Adipocyte (in vitro differentiated cells): ENCODE measurements around the gene RXRG.

Experiments used
- DNase-seq: peaks from one replicate; pipeline ENCODE4 v3.0.0-alpha.2; 2015; ENCODE audit warnings: low read depth
- H3K27me3 ChIP-seq: replicated peaks from 2 replicates; pipeline ENCODE4 v1.7.0; 2013; ENCODE audit warnings: mild to moderate bottlenecking, low read length, moderate library complexity; ENCODE audit not compliant: control insufficient read depth, insufficient read depth
- H3K36me3 ChIP-seq: 2 replicates; pipeline ENCODE4 v1.7.0; 2013; ENCODE audit warnings: low read length, mild to moderate bottlenecking, moderate library complexity; ENCODE audit not compliant: control insufficient read depth, insufficient read depth, severe bottlenecking
- H3K4me1 ChIP-seq: 2 replicates; pipeline ENCODE4 v1.7.0; 2013; ENCODE audit warnings: mild to moderate bottlenecking, low read length, moderate library complexity; ENCODE audit not compliant: control insufficient read depth, insufficient read depth
- H3K4me3 ChIP-seq: 2 replicates; pipeline ENCODE4 v1.7.0; 2013; ENCODE audit warnings: mild to moderate bottlenecking, low read length, moderate library complexity
- H3K9ac ChIP-seq: 2 replicates; pipeline ENCODE4 v1.7.0; 2013; ENCODE audit warnings: mild to moderate bottlenecking, low read length, moderate library complexity
- H3K9me3 ChIP-seq: 2 replicates; pipeline ENCODE4 v1.7.0; 2013; ENCODE audit warnings: mild to moderate bottlenecking, low read length, moderate library complexity; ENCODE audit not compliant: control insufficient read depth

Gene RXRG

GRCh38 chr1:165444897-165445370 is at the start of gene RXRG:
Gene RXRG (minus strand): TSS chr1:165445126. CDS start chr1:165444893, 233 bp downstream.
- no peaks in the 10 kb centered on the region for H3K9me3 ChIP-seq
- peaks cover 9% of the 10 kb centered on the region for H3K4me1 ChIP-seq
- H3K36me3 ChIP-seq, result no peaks in the 10 kb centered on the region
- H3K4me3 ChIP-seq, result peak within 1 kb of the TSS; percentile 72
- peak; percentile 7 for DNase-seq
- H3K9ac ChIP-seq, result peak within 1 kb of the TSS; percentile 18
- peaks cover 67% of the 10 kb centered on the region for H3K27me3 ChIP-seq

DNA sequence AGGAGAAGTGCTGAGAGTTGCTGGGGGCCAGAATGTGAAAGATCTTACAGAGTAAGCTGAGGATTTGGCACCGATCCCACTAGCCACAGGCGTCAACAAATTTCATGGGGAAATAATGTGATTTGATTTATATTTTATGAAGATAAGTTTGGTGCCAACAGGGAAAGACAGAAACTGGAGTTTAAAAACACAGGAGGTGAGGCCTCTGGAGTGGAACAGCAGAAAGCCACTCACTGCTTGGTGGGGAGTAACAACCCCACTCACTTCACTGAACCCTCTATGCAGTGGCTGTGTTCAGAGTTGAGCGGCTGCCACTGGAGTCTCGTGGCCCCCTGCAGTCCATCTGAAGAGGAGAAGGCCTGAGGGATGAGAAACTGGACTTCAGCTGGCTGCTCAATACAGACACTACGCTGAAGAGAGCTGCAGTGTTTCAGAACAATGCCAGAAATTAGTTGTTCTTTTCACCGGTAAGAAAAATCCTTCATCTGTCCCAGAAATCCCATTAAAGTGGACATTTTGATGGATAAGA is 48.0 kb upstream of the RXRG start:
- no peak overlapping the region for H3K4me3 ChIP-seq
- H3K27me3 ChIP-seq, result peaks cover 8% of the 10 kb centered on the region
- H3K4me1 ChIP-seq, result peaks cover 4% of the 10 kb centered on the region
- no peak for DNase-seq
- no peaks in the 10 kb centered on the region for H3K9me3 ChIP-seq
- no peaks in the 10 kb centered on the region for H3K36me3 ChIP-seq
- H3K9ac ChIP-seq, result no peak overlapping the region

GRCh38 chr1:165490175-165490574 is 45.2 kb upstream of the RXRG start:
- no peak overlapping the region for H3K9ac ChIP-seq
- peaks cover 15% of the 10 kb centered on the region for H3K27me3 ChIP-seq
- no peak overlapping the region for H3K4me3 ChIP-seq
- H3K4me1 ChIP-seq, result peaks cover 4% of the 10 kb centered on the region
- H3K9me3 ChIP-seq, result no peaks in the 10 kb centered on the region
- no peak for DNase-seq
- H3K36me3 ChIP-seq, result no peaks in the 10 kb centered on the region

GRCh38 chr1:165487921-165488320 is 43.0 kb upstream of the RXRG start:
- DNase-seq, result no peak
- Histone ChIP-seq H3K9ac (no peak overlapping the region), H3K9me3 (no peaks in the 10 kb centered on the region), H3K36me3 (no peaks in the 10 kb centered on the region), H3K4me3 (no peak overlapping the region), H3K27me3 (peaks cover 21% of the 10 kb centered on the region), H3K4me1 (peaks cover 4% of the 10 kb centered on the region)

DNA sequence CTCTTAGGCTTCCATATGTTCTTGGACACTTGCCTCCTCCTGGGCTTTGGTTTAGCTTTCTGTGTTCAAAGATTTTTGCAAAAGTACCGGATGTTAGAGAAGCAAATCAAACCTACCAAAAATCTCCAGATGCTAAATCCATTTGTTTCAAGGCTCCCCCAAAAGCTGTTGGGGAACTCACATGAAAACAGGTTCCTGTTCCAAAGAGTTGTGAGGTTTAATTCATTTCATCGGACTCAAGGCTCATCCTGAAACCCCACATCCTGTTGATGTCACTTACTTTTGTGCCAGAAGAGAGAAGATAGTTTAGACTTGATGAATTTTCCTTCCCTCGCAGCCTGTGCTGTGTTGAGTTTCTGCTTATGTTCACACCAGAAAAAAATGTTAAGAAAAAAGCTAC is 41.7 kb upstream of the RXRG start:
- no peak overlapping the region for H3K9ac ChIP-seq
- DNase-seq, result no peak
- peaks cover 21% of the 10 kb centered on the region for H3K27me3 ChIP-seq
- no peak overlapping the region for H3K4me3 ChIP-seq
- no peaks in the 10 kb centered on the region for H3K36me3 ChIP-seq
- H3K9me3 ChIP-seq, result no peaks in the 10 kb centered on the region
- no peaks in the 10 kb centered on the region for H3K4me1 ChIP-seq

- Histone ChIP-seq H3K36me3 (no peaks in the 10 kb centered on the region), H3K4me3 (no peak overlapping the region), H3K9me3 (no peaks in the 10 kb centered on the region), H3K4me1 (no peaks in the 10 kb centered on the region), H3K9ac (no peak overlapping the region), H3K27me3 (peaks cover 15% of the 10 kb centered on the region)
- DNase-seq, result no peak
These were observed 40.8 kb upstream of the RXRG start for GRCh38 chr1:165485716-165486115.

- Histone ChIP-seq H3K27me3 (peaks cover 15% of the 10 kb centered on the region), H3K36me3 (no peaks in the 10 kb centered on the region), H3K4me1 (no peaks in the 10 kb centered on the region), H3K4me3 (no peak overlapping the region), H3K9ac (no peak overlapping the region), H3K9me3 (no peaks in the 10 kb centered on the region)
- no peak for DNase-seq
These were observed 39.6 kb upstream of the RXRG start for GRCh38 chr1:165484532-165484931.

DNA sequence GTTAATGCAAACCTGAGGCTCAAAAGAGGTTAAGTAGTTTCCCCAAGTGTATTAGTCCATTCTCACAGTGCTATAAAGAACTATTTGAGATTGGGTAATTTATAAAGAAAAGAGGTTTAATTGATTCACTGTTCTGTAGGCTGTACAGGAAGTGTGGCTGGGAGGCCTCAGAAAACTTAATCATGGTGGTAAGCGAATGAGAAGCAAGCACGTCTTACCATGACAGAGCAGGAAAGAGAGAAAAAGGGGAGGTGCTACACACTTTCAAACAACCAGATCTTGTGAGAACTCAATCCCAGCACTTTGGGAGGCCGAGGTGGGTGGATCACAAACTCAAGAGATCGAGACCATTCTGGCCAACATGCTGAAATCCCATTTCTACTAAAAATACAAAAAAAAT is 38.5 kb upstream of the RXRG start:
- Histone ChIP-seq H3K9me3 (no peaks in the 10 kb centered on the region), H3K4me3 (no peak overlapping the region), H3K4me1 (no peaks in the 10 kb centered on the region), H3K36me3 (no peaks in the 10 kb centered on the region), H3K27me3 (peaks cover 15% of the 10 kb centered on the region), H3K9ac (no peak overlapping the region)
- no peak for DNase-seq

DNA sequence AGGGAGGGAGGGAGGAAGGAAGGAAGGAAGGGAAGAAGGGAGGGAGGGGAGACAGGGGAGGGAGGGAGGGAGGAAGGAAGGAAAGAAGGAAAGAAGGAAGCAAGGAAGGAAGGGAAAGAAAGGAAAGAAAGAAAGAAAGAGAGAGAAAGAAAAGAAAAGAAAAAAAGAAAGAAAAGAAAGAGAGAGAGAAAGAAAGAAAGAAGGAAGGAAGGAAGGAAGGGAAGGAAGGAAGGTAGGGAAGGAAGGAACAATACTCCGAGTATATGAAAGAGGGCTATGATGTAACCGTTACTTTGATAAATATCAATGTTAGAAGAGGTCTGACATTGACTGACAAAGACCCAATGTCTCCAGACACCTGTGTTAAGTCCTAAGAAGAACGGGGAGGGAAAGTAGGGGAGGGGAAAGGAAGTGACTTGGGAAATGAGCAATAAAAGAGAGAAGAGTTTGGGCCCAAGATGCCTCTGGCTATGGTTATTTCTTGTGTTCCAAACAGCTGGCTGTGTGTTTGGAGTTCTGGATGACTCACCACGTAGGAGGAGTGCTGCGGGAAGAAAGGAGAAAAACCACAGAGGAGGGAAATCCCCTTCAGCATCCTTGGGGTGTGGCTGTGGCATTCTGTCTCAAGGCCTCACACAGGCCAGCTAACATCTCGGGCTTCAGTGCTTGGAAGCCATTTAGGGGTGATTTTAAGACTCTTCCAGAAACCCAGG is 37.0 kb upstream of the RXRG start:
- Histone ChIP-seq H3K4me1 (no peaks in the 10 kb centered on the region), H3K9ac (no peak overlapping the region), H3K9me3 (no peaks in the 10 kb centered on the region), H3K27me3 (peaks cover 15% of the 10 kb centered on the region), H3K36me3 (no peaks in the 10 kb centered on the region), H3K4me3 (no peak overlapping the region)
- peak; percentile 77 for DNase-seq

DNA sequence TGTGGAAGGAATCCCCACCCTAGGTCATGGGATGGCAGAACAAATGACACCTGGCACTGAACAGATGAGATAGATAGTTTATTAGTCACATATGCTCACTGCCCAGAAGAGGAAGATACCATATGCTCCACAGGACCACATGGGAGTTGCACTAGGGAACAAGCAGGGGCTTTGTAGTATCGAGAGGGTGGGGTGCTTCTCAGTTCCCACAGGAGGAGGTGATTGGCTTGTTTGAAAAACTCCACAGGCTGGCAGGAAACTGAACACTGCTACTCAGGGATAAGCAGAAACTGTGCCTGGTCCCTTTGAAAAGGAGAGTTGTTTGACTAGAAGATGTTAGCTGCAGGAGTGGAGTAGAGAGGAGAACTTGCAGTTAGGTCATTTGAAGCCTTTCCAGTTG is 31.9 kb upstream of the RXRG start:
- Histone ChIP-seq H3K4me3 (no peak overlapping the region), H3K27me3 (peaks cover 2% of the 10 kb centered on the region), H3K9ac (no peak overlapping the region), H3K9me3 (no peaks in the 10 kb centered on the region), H3K4me1 (no peaks in the 10 kb centered on the region), H3K36me3 (no peaks in the 10 kb centered on the region)
- DNase-seq, result no peak

DNA sequence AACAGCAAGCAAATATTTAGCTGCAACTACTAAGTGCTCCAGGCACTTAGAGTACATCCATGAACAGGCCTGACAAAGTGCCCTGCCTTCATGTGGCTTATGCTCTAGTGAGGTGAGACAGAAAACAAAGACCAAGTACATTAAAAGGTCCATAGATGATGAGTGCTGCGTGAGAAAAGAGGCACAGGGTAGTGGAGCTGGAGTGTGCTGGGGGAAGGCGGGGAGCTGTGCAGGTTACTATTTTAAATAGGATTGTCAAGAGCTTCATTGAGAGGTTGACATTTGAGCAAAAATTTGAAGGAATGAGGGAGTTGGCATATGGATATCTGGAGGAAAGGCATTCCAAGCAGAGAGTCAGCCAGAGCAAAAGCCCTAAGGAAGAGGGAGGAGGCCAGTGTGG is 29.3 kb upstream of the RXRG start:
- H3K36me3 ChIP-seq, result no peaks in the 10 kb centered on the region
- DNase-seq, result no peak

DNA sequence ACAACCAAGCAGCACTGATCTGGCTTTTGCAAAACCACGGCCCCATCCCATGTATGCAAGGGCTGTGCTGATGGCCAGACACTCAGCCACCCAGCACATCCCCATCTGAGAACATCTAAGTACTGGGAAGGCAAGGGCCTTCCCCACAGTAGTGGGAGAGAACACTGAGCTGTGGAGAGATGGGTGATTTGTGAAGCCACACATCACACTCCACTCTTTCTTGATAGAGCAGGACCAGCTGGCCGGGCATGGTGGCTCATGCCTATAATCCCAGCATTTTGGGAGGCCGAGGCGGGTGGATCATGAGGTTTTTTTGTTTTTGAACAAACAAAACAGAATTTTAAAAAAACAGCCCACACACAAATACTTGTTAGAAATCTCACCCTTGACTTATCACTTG is 28.2 kb upstream of the RXRG start:
- H3K27me3 ChIP-seq, result peaks cover 8% of the 10 kb centered on the region
- H3K9ac ChIP-seq, result no peak overlapping the region
- no peak overlapping the region for H3K4me3 ChIP-seq
- no peak for DNase-seq
- no peaks in the 10 kb centered on the region for H3K4me1 ChIP-seq
- H3K9me3 ChIP-seq, result no peaks in the 10 kb centered on the region
- H3K36me3 ChIP-seq, result no peaks in the 10 kb centered on the region

More for the DNA sequence above, 29.3 kb upstream of the RXRG start:
- no peaks in the 10 kb centered on the region for H3K9me3 ChIP-seq
- H3K9ac ChIP-seq, result no peak overlapping the region
- H3K4me1 ChIP-seq, result no peaks in the 10 kb centered on the region
- H3K4me3 ChIP-seq, result no peak overlapping the region
- H3K27me3 ChIP-seq, result peaks cover 5% of the 10 kb centered on the region
